ENCODE results near the gene INO80C.

INO80C gene

GRCh38 chr18:35430721-35431373 is 66.9 kb downstream of the INO80C start:
- DNase-seq (ENCODE audit: low spot score): no peak

GRCh38 chr18:35426786-35427185 is 71.0 kb downstream of the INO80C start:
- no peak for DNase-seq (ENCODE audit: low spot score)

- no peak for DNase-seq (ENCODE audit: low spot score)
These were observed 73.4 kb downstream of the INO80C start for GRCh38 chr18:35424356-35424755.

GRCh38 chr18:35422237-35422636 is 75.5 kb downstream of the INO80C start:
- no peak for DNase-seq (ENCODE audit: low spot score)

GRCh38 chr18:35418610-35419009 is 79.2 kb downstream of the INO80C start:
- DNase-seq (ENCODE audit: low spot score): no peak
